GM12873 (cell line): ENCODE data around the gene GMDS.

Source experiments
- TF ChIP-seq, protein P1 (sequence below): IDR thresholded peaks from 2 replicates; pipeline ENCODE4 v1.5.1; 2012; ENCODE audit warnings: low read depth, mild to moderate bottlenecking, moderate library complexity, low read length, control low read depth; ENCODE audit not compliant: insufficient read depth; ENCODE audit errors: missing control alignments

The GMDS gene

DNA sequence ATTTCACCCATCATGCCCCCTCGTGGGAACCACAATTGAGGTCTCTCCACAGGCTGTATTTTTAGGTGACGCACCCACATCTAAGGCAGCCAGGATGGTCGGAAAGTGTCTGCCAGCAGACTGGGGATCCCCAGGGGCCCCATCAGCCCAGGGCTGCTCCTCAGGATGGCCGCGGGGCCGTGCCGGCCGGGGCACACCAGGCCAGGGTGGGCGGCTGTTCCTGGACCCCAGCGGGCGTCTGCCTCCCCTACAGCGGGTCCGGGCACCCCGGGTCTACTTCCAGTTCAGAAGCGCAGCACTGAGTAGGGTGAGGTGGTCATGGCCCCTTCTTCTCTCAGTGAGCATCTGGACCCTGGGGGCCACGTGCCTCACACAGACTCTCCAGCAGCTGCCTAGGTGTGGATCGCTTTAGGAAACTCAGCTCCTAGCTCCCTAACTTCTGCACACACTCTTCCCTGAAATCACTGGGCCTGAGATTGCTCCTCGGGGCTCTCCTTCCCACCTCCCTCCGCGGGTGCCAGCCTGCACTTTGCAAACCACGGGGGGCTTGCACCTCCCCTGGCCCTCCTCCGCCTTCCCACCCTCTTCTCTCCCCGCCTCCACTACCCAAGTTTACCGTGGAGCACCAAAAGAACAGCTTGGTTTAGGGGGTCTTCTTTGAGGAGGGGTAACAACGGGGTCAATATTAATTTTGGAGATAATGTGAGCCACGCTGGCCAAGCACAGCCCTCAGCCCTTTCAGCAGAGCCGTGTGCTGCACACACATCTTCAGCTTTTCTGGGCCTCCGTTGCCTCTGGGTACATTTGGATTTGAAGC lies 649.9 kb downstream of the GMDS start:
- TF ChIP-seq, protein P1, sequence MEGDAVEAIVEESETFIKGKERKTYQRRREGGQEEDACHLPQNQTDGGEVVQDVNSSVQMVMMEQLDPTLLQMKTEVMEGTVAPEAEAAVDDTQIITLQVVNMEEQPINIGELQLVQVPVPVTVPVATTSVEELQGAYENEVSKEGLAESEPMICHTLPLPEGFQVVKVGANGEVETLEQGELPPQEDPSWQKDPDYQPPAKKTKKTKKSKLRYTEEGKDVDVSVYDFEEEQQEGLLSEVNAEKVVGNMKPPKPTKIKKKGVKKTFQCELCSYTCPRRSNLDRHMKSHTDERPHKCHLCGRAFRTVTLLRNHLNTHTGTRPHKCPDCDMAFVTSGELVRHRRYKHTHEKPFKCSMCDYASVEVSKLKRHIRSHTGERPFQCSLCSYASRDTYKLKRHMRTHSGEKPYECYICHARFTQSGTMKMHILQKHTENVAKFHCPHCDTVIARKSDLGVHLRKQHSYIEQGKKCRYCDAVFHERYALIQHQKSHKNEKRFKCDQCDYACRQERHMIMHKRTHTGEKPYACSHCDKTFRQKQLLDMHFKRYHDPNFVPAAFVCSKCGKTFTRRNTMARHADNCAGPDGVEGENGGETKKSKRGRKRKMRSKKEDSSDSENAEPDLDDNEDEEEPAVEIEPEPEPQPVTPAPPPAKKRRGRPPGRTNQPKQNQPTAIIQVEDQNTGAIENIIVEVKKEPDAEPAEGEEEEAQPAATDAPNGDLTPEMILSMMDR: no peak

DNA sequence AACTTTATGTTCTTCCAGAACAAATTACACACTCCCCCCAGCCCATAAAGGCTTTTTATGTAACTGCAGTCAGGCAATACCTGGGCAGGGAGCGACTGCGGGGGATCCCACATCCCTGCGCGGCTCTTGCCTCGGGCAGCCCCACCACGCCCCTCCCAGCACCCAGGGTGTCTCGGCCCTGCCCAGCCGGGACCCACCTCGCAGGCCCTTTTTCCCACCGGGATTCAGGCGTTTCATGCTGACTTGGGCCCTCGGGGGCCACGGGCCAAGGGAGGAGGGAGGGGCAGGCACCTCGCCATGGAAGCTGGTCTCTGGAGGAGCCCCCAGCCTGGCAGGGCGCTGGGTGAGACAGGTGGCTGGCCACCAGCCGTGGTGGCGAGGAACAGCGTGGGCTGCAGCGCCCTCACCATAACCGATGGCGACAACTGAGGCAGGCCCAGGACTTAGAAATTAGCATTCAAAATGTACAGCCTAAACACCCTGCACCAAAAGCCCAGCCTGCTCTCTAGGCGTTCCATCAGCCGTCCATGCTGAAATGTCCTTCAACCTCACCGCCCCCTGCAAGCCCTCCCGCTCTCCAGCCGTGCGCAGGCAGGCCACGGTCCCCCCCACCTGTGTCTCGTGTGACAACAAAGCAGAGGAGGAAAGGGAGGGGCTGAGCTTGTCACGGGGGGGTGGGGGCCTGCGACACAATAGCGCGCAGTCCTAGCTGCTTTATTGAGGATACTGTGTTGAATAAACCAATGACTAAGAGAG lies 650.8 kb downstream of the GMDS start:
- TF ChIP-seq, protein P1: no peak

DNA sequence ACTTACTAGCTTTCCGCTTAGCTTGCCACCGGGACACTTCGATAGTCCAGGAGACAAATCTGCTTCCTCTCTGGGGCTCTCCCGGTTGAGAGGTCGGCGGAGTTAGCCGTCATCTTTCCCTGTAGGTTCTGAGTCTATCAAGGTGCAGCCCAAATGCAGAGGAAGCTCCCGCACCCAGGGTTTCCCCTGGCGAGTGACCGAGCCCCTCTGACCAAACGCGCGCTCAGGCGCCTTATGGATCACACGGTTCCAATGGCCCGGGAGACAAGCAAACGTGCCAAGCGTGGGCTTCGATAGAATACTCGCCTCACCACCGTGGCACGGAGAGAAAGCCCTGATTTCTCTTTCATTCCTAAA lies 651.5 kb downstream of the GMDS start:
- TF ChIP-seq, protein P1: no peak

DNA sequence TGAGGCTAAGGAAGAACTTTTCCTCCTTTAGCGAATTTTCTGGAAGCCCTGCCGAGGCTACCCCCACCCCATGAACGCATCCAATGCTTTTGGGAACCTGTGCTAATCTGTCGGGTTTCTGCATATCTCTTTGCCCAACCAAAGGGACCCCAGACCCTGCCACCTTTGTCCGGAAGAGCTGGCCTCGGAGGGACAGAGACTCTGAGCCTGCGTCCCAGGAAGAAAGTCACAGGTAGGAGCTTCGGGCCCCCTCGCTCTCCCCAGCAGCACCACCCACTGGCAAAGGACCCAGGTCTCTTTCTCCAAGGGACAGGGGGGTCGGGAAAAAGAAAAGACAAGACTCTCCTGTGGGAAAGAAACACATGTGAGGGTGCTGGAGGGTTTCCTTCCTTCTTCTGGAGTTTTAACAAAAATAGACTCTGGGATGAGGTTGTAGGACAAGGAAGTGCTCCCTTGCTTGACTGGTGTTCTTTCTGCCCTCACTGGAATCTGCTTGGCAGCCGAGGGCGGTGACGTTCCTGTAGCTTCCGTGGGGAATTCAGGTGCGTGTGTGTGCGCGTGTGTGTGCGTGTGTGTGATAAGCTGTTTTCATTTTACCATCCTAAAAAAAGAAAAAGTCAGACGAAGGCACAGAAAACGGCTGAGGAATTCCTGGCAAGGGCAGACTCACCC lies 652.0 kb downstream of the GMDS start:
- TF ChIP-seq, protein P1: no peak

DNA sequence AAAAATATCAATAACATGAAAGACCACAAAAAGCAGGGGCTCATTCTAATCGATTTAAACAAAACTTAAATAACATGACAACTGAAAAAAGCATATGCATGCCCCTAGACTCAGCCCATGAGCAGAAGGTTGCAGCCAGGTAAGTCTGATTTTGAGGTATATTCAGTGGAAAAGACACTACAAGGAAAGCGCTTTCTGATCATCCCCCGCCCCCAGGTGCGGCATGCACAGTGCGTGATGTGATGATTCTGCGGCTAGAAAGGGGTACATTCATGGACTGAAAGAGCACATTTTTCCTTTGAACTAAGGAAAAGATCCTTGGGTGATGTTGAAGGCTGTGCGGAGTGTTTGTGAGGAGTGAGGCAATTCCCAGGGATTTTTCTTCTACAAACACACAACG lies 652.6 kb downstream of the GMDS start:
- TF ChIP-seq, protein P1: no peak

DNA sequence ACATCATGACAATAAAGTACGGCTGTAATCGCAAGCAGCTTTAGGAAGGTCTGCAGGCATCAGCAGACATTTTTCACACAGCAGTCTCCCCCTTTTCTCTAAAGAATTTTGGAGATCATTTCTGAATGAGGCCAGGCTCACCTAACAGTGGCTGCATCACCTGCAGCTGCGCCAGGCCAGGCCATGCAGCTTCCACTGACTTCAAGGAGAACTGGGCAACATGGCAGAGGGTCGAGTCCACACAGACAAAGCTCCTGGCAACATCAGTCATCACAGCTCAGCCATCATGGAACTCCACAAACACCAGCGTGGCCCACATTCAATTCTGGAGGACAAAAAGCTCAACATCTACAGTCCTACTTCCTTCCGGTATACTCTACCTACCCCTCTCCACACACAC lies 653.5 kb downstream of the GMDS start:
- TF ChIP-seq, protein P1: no peak

DNA sequence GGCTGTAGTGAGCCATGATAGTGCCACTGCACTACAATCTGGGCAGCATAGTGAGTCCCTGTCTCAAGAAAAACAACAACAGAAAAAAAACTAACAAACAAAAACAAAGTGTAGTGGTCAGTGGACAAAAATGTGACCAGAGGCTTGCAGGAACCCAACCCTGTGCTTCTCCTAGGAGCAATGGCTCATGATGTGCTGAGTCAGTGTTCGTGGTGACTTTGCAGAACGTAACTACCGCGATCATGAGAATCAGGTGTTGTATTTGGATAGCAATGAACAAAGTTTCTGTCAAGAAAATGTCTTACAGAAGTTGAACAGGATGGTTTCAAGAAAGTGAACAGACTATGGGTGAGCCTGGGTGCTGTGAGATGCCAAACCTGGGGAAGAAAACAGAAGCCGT lies 654.2 kb downstream of the GMDS start:
- TF ChIP-seq, protein P1: no peak
